OCI-M2 (cell line): ENCODE measurements around the gene EDN3.
"Not testable (repeated sequence)": the region's sequence is repeated elsewhere in the genome, so short reads cannot be mapped to it uniquely, and the experiment has no call there.

ENCODE experiments used
- DNase-seq: peaks from one replicate; lab custom pipeline; 2025; ENCODE audit not compliant: unreplicated experiment; lab: John Stamatoyannopoulos, UW

EDN3 gene

DNA sequence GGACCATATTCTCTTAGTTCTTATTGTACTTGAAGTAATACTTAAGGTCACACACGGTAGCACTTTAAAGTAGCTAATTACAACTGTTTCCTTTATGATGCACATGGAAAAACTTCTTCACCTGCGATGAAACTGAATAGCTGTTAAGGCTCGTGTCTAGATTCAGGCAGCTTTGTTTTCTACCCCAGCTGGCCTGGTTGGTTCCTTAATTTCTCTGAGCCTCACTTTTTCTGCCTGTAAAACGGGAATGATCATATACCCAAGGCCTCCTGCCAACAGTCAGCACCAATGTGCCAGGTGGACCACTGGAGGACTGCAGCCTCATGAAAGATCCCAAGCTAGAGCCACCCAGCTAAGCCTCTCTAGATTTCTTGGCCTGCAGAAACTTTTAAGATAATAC lies 35.0 kb downstream of the EDN3 start:
- DNase-seq = no peak

DNA sequence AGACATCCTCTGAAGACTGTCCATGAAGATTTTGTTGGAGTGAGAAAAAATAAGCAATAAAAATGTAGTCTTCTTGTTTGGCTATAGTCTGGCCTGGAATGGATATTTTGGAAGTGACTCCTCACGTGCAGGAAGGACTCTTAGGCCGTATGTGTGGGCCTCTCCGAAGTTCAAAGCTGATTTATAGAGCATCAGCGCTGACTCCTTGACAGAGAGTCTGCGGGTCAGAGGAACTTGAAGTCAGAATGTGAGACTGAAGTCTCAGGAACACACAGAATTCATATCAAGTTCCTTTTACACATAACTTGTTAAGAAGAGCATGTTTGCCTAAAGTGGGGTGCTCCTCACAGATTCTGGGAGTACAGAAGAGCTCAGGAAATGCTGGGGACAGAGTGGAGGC lies 36.1 kb downstream of the EDN3 start:
- DNase-seq = no peak

DNA sequence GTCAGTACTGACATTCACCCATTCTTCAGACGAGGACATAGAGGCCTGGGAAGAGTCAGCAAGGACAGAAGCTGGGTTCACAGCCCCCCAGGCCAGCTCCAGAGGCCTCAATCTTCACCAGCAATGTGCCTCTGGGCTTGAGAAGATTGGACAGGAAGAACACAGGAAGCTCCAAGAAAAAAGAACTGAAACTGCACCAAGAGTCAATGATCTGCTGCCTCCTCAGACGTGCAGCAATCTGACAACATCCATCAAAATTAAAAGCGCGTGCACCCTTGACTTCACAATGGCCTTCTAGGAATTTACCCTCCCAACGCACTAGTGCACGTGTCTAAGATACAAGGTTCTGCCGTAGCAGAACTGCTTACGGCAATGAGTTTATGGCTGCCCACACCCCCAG lies 38.0 kb downstream of the EDN3 start:
- DNase-seq = not testable (repeated sequence)

DNA sequence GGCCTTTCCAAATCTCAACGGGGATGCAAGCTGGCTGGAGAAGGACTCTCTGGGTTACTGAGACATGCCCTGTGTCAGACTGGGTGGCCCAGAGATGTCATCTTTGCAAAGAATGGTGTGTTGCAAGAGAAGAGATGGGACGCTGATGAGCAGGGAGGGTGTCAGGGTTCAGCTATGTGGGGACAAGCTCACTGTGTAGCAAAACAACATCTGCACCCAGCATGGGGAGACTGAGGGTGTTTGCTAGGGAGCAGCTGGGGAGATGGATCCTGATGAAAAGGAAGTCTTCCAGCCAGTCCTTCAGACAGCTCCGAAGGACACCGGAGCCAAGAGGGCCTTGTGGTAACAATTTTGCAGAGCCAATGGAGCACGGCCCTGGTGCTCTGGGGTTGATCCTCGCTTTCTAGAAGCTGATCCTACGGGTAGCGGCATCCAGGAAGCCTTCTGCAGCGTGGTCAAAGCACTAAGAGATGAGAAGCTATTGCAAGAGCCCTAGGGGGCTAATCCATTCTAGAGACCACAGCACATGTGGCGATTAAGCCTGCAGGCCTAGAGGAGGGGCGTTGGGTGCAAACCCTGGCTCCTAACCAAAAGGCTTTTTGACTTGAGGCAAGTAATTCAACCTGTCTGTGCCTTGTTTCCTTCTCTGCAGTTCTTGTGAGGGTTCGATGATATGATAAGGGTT lies 39.9 kb downstream of the EDN3 start:
- no peak for DNase-seq

DNA sequence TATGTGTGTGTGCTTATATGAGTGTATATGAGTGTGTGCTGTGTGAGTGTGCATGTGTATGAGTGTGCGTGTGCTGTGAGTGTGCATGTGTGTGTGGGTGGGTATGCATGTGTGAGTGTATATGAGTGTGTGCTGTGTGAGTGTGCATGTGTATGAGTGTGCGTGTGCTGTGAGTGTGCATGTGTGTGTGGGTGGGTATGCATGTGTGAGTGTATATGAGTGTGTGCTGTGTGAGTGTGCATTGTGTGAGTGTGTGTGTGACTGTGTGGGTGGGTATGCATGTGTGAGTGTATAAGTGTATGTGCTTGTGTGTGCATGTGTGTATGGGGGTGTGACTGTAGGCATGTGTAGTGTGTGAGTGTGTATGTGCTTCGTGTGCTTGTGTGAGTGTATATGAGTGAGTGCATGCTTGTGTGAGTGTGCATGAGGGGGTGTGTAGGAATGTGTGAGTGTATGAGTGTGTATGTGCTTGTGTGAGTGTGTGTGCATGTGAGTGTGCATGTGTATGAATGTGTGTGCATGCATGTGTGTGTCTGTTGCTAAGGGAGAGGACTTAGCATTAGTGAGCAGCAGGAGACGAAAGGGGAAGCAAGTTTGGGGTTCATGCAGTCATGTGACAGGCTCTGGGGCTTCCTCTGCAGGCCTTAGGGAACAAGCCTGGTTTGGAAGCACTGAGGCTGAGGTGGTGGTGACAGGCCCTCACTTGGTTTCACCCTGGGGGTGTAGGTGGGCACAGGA lies 41.0 kb downstream of the EDN3 start:
- DNase-seq = not testable (repeated sequence)

DNA sequence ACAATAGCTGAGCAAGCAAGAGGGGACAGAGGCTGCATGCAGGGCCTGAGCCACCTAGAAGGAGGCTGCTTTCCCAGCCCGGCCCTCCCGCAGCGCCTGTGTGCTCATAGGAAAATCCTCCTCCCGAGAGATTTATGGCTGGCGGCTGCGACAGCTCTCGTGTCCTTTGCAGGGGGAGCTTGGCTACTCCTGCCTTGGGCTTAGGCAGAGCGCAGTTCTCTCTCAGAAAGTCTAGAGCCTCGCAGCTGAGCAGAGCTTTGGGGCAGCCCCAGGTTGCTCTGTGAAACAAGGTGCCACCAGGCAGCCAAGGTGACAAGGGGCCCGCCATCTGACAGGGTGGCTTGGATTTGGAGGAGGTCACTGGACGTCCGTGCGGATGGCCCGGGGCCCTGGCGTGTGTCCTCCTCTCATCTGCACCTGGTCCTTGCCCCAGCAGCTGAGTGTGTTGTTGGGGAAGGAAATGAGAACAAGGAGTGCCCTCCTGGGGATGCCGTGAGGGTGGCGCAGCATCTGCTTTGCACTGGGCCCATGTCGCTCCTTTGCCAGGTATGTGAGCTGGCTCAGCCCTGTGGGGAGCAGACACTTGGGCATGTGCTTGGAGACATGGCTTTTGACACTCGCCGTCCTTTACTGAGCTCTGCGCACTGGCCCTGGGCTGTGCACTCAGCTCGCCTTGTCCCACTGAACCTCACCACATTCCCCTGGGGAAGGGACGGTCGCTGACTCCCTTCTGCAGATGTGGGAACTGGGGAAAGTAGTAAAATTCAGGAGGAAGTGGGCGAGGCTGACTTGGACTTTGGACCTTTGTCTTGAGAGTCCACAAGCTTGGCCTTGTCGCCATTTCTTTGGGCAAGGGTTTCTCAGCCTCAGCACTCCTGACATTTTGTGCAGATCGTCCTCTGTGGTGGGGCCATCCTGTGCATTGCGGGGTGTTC lies 41.9 kb downstream of the EDN3 start:
- DNase-seq = no peak

DNA sequence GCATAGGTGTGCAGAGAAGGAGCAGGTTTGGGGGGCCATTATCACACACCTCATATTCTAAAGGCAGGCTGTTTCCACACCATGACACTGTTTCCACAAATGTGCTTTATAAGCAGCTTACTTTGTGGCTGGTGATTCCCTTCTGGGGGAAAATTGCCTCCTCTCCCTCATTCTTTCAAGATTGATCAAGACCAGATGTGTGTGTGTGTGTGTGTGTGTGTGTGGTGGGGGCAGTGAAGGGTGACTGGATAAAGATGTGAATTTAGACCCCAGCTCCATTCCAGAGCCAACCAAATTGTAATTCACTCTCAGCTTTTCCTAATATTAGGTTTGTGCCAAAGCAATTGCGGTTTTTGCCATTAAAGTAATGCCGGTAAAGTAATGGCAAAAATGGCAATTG lies 45.6 kb downstream of the EDN3 start:
- no peak for DNase-seq

DNA sequence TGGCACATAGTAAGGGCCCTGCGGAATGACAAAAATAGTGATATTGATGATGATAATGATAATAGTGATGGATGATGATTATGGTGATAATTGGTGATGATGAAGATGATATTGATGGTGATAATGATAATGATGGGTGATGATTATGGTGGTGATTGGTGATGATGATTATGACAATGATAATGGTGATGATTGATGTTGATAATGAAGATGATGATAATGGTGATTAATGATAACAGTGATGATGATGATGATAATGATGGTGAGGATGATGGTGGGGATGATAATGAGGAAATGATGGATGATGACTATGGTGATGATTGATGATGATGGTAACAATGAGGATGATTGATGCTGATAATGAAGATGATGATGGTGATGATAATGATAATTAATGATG lies 48.9 kb downstream of the EDN3 start:
- DNase-seq = no peak

DNA sequence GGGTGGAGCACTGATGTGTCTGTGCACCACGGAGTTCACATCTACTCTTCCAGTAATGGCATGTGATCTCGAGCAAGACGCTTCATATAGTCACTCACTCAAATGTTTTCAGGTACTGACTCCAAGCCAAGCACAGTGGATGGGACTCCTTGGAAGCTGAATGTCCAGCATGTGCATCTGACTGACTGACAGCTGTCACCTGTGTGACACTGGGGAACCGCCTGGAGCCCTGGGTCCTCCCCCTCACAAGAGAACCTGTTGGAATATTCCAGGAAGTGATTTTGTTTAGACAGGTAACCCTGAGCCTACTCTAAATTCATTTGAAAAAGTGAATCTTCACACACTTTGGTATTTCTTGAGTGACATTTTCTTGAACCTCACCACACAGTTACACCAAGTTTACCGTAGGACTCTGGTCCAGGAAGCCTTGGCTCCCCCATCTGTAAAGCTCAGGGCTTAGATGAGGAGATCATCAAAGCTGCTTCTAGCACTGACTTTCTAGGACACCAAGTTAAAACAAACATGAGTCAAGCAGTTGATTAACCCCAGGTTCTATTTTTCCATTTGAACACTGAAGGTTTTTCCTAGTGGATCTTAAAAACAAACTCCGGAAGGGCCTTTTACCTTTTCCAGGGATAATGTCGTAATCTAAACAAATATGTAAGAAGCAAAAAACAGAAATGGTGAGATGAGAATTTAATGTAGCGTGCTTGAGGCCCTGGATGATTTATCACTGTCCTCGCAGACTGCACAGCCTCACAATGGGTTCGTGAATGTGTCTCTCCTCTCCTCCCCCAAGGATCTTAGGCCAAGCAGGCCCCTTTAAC lies 50.1 kb downstream of the EDN3 start:
- no peak for DNase-seq

DNA sequence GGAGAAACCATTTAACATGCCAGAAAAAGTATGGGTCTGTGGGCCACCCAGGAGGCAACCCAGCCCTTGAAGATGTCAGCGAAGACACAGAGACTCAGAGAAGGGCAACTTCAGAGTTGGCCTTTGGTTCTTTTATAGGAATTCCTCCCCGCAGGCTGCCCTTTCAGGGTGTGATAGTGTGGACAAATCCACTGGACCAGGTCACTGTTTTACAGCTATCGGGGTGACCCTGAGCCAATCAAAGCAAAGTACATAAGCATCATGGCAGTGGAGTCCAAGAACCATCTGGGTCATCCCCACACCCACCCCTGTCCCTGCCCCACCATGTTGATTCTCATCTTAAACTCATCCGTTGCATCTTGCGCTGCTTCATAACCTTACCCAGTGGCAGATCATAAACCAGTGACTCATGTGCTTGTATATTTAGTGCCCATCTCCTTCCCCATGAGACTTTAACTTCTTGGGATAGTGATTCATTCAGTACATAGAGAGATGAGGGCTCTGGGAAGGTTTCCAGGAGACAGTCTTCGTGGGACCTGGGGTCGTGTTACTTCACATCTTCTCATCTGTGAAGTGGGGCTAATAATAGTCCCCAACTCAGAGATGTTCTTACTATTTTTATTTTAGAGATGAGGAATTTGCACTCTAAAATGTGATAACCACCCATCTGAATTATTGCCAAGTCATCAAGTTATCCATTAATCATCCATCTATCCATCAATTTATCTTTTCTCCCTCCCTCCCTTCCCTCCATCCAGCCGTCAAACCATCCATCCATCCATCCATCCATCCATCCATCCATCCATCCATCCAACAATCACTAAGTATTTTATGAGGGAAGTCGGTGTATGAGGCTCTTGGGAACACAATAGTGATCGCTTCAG lies 51.0 kb downstream of the EDN3 start:
- DNase-seq = no peak

DNA sequence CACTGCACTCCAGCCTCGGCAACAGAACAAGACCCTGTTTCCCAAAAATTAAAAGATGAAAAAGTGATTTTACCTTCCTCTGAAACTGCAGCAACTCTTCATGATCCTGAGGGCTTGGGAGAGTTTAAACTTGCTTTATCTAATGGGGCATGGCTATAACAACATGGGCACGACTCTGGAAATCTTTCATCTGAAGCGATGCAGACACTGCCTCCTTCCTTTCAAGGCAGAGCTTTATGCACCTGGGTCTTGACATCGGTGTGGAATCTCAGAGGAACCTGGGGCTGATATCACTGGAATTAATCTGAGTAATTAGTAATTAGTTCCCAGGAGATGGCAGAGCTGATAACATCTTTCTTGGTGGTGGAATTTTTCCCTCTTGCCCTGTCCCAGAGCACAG lies 52.1 kb downstream of the EDN3 start:
- no peak for DNase-seq

DNA sequence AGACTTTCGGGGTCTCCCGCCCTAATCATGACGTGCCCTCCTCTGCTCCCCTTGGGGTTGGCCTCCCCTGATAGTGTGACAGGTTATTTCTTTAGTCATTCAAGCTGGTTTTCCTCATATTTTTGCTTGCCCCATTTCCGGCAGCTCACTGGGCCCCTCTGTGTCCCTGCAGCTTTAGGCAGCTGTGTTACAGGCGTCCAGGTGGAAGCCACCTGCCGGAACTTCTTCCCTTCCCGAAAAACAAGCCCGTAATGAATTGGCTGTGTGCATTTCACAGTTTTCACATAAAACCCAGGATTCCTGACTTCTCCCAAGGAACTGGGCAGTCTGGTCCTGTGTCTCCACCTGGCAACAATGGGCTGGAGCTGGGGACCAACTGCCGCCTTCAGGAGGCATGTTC lies 52.6 kb downstream of the EDN3 start:
- no peak for DNase-seq

DNA sequence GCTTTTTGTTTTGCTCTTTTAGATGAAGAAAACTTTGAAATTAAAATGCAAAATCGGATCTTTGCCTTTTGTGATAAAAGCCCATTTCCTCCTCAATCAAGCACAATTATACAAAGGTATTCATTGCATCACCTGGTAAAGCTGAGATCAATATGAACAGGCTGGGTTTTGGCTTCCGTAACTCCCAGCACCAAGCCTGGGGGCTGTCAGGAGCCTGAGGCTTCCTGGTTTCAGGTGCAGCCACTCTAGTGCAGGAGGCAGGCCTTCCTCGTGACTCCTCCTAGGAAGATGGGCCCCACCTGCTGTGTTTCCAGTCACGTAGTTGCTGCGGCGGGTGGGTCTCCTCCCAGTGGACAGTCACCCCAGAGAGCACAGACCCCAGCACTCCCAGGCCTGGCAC lies 54.0 kb downstream of the EDN3 start:
- no peak for DNase-seq

DNA sequence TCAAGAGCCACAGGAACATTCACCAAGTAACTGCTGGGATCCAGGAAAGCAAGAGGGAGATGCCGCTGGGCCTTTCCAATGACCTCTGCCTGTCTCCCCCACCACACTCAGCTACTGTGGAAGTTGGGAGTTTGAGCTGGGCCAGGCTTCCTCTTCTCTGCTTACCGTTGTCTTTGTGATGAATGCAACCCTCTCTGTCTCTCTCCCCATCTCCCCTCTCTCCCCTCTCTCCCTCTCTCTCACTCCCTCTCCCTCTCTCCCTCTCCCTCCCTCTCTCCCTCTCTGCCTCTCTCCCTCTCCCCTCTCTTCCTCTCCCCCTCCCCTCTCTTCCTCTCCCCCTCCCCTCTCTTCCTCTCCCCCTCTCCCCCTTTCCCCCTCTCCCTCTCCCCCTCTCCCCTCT lies 54.8 kb downstream of the EDN3 start:
- DNase-seq = no peak

DNA sequence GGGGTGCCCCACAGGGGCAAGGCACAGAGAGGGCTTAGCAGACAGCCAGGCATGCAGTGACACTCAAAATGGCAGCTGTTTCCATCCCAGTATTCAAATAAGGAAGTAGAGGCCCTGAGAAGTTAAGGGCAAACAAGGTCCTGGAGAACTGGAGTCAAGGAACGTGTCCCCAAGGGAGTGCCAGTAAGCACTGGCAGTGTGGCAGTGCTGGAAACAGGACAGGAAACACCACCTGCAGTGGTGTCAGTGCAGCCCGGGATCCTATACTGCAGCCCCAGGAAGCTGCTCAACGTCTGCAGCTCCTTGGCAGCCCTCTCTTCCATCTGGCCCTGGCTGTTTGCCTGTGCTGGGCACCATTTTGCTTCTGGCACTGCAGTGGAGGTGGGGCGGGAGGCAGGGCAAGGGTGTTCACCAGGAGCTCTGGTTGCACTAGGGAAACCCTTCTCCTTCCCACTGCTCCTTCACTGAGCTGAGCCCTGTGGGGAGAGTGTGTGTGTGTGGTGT lies 56.3 kb downstream of the EDN3 start:
- DNase-seq = no peak

DNA sequence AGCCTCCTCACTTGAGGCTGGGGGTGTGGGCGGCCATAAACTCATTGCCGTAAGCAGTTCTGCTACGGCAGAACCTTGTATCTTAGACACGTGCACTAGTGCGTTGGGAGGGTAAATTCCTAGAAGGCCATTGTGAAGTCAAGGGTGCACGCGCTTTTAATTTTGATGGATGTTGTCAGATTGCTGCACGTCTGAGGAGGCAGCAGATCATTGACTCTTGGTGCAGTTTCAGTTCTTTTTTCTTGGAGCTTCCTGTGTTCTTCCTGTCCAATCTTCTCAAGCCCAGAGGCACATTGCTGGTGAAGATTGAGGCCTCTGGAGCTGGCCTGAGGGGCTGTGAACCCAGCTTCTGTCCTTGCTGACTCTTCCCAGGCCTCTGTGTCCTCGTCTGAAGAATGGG lies 58.4 kb downstream of the EDN3 start:
- not testable (repeated sequence) for DNase-seq

DNA sequence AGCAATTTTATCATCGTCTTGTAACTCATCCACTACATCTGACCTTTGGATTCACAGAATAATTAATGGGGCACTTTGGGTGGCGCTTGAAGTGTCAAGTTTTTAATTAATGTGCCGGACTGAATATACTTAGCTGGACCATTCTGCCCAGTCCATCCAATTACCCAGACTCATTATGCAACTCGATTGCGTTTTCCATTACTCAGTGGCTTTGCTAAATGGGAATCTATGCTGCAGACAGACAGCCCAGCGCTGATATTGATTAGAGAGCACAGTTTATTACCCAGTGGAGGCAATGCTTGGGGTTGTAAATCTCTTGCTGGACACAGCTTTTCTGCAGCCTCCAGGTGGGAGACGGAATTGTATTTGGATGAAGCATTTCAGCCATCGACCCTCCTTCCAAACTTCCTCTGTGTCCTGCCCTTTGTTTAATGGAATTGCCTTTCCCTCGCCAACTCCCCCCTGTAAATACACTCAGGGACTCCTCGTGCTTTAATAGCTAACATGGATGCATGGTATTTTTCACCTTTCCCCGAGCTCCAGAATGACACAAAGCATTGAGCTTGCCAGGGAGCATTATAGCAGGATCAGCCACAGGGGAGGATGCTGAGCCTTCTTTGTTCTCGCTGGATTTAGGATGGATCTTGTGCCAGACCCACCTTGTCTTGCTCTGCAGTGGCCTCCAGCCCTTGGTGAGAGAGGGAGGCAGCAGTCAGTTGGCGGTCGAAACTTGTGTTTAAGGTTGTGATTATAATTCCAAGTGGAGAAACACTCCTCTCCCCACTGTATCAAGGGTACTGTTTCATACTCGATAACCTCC lies 59.7 kb downstream of the EDN3 start:
- no peak for DNase-seq

DNA sequence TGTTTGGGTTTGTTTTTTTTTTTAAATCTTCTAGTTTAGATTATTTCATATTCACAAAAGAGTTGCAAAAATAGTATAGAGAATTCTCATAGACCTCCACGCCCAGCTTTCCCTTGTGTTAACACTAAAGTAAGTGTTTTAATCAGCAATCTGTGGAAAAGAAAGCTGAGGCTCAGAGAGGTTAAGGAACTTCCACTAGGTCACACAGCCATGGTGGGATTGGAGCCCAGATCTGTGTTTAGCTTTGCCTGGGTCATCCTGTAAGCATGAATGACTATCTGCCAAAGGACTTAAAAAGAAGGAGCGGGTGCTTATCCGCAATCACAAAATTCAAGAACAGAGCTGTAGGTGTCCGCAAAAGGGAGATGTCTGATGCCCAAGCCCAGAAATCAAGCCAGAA lies 60.5 kb downstream of the EDN3 start:
- DNase-seq = no peak

DNA sequence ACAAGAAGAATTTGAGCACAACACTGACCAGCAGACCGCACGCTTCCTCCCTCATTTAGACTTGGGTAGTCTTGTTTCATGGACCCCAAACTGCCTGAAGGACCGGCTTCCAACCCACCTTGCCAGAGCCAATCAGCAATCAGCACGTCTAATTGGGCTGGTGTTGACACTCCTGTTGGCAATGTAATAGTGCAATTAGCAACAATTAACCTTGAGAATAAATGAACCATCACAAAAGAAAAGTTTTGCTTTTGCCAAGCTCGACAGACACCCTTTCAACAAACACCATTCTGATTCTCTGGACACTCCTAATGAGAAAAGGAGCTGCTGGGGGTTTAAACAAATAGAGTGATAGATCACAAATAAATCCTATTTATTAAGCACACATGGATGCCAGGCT lies 61.0 kb downstream of the EDN3 start:
- DNase-seq = no peak
